GM21515 (cell line): ENCODE results near the gene EFCAB5.
"Not testable (repeated sequence)": the region's sequence is repeated elsewhere in the genome, so short reads cannot be mapped to it uniquely, and the experiment has no call there.

ENCODE experiments used
- ATAC-seq: cut with Tn5 transposase; IDR thresholded peaks from one replicate; pipeline ENCODE4 v1.9.1; 2021; ENCODE audit not compliant: unreplicated experiment

Gene EFCAB5

GRCh38 chr17:30002088-30002487, 60.7 kb downstream of the EFCAB5 start:
- no peak for ATAC-seq

- ATAC-seq: no peak
These were observed 64.4 kb downstream of the EFCAB5 start for GRCh38 chr17:30005709-30006320.

- ATAC-seq: not testable (repeated sequence)
These were observed 70.5 kb downstream of the EFCAB5 start for GRCh38 chr17:30011934-30012333.

GRCh38 chr17:30021708-30022317, 80.4 kb downstream of the EFCAB5 start:
- ATAC-seq: no peak

- not testable (repeated sequence) for ATAC-seq
These were observed 83.9 kb downstream of the EFCAB5 start for GRCh38 chr17:30025325-30025724.

DNA sequence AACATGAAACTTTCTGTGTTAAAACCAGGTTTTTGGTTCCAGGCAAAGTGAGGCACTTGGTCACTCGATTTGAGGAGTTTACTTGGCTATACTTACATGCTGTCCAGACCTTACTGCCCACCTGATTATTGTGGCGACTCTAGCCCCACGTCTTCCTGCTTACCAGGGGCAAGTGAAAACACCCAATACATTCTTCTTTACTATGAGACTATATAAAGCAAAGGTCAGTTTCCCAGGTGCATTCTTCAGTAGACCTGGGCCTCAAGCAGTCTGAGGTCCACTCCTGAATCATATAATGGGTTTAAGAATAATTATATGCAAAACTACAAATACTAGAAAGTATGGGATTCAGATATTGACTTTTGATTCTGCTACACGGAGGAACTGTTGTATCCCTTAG, 86.2 kb downstream of the EFCAB5 start:
- no peak for ATAC-seq

DNA sequence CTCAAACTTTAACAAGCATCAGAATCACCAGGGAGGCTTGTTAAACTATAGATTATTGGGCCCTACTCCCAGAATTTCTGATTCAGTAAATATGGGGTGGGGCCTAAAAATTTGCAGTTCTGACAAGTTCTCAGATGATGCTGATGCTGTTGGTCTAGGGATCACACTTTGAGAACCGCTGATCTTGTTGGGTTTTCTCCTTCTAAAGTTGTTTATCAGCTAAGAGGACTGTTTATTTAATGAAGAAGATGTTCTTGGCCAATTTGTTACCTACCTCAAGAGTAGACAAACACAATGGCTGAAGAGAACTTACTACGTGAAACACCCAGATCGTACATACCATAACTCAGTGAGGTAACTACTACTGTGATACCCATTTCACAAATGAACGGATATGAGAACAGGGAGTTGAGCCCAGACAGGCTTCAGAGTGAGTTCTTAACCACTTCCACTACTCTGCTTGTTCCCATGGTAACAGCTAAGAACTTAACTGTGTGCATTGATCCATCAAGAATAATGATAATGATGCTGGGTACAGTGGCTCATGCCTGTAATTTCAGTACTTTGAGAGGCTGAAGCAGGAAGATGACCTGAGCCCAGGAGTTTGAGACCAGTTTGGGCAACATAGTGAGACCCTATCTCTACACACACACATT, 89.9 kb downstream of the EFCAB5 start:
- no peak for ATAC-seq

DNA sequence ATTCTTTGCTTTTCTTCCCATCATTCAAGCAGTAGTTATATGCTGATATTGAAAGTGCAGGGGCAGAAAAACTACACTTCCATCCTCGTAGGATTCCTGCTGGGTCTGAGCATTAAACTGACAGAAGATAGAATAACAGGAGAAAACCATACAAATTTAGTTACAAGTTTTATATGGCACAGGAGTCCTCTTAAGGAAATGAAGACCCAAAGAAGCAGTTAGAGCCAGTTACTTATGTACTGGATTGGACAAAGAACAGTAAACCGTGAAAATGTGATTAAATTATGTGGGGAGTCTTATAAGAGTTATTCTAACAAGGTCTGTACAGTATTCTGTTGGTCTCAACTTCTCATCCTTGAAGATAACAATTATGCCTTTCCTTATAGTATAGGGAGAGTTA, 93.9 kb downstream of the EFCAB5 start:
- ATAC-seq: no peak

DNA sequence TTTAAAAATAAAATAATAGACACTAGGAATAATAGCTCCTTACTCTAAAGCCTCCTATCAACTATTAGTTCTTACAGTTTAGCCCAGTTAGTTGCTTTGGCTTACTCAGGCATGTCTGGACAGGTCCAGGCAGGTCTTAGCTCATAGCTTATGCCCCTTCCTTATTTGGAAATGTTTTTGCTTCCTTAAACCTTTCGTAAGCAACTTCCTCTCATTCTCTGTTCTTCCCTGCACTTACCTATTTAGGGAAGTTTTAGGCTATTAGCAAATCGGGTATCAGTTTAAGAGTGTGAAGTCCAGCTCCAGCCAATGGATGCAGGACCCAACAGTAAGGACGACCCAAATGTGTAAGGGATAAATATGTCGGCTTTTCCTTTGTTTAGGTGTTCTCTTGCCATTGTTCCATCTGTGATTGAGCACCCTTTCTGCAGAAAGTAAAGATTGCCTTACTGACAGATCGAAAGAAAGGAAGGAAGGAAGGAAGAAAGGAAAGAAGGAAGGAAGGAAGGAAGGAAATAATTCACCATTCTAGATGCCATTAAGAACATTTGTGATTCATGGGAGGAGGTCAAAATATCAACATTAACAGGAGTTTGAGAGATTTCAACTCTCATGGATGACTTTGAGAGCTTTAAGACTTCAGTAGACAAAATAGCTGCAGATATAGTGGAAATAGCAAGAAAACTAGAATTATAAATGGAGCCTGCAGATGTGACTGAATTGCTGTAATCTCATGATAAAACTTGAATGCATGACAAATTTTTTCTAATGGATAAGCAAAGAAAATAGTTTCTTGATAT, 99.5 kb downstream of the EFCAB5 start:
- ATAC-seq: not testable (repeated sequence)

DNA sequence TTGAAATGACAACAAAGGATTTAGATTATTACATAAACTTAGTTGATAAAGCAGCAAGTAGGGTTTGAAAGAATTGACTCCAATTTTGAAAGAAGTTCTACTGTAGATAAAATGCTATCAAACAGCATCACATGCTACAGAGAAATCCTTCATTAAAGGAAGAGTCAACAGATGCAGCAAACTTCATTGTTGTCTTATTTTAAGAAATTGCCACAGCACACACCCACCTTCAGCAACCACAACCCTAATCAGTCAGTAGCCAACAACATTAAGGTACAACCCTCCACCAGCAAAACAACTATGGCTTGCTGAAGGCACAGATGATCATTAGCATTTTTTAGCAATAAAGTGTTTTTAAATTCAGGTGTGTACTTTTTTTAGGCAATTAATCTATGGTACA, 100.1 kb downstream of the EFCAB5 start:
- no peak for ATAC-seq

- no peak for ATAC-seq
These were observed 120.9 kb downstream of the EFCAB5 start for GRCh38 chr17:30062372-30062771.

- ATAC-seq: no peak
These were observed 123.3 kb downstream of the EFCAB5 start for GRCh38 chr17:30064738-30065137.

GRCh38 chr17:30068465-30068864, 127.0 kb downstream of the EFCAB5 start:
- ATAC-seq: no peak

GRCh38 chr17:30074254-30074653, 132.8 kb downstream of the EFCAB5 start:
- no peak for ATAC-seq

GRCh38 chr17:30074730-30075129, 133.3 kb downstream of the EFCAB5 start:
- no peak for ATAC-seq

DNA sequence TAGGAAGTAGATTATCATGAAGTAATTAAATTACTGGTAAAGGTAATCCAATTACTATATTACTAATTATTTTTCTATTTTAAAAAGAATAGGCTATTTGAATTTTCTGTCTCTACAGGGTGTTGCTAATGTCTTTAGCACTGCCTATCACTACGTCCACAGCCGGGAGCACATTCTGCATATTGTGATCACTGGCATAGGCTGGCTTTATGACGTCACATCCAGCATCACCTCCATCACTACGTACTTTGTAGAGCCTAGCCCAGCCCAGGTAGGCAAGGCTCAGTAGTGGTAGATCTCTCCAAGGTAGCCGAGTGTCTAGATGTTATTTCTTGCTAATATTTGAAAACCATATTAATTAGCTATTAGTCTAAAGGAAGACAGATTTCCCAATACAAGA, 141.3 kb downstream of the EFCAB5 start:
- no peak for ATAC-seq

GRCh38 chr17:30084788-30085187, 143.4 kb downstream of the EFCAB5 start:
- ATAC-seq: no peak

DNA sequence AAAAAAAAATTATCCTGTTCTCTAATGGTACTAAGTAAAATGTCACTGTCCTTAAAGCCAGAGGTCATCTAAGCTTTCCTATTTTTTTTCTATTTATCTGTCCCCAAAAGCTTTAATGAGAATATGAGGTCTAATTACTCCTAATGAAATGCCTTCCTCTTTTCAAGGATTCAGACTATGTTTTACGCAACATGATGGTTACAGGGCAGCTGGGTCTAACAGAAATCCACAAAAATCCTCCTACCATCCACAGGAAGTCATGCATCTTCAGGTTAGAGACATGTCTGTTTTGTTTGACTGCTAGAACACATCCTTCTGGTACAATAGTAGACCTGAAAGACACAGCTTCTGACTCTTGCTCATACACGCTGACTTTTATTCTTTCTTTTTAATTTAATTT, 145.5 kb downstream of the EFCAB5 start:
- no peak for ATAC-seq

- not testable (repeated sequence) for ATAC-seq
These were observed 146.0 kb downstream of the EFCAB5 start for GRCh38 chr17:30087431-30087830.

DNA sequence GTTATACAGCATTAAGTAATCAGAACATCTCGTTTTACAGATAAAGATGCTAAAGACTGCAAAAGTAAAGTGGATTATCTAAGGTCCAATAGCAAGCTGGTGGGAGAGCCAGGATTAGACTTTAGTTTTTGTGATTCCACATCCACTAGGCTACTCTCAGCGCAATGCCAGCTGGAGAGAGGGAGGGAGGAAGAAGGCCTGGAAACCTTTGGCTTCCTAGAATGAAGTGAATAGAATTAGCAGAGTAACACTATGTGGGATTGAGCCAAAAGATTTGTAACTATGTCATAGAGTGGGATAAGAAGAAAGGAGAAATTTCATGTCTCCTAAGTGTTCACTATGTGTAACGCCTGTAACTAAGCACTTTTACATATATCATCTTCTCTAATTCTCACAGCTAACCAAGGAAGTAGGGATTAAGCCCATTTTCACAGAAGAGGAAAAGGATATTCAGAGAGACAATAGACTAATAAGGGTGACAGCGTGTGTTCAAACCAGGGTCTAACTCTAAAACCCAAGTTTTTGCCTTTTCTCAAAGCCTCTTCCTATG, 149.8 kb downstream of the EFCAB5 start:
- no peak for ATAC-seq

- no peak for ATAC-seq
These were observed 150.3 kb downstream of the EFCAB5 start for GRCh38 chr17:30091771-30092170.
